ENCODE results near the gene ACTN4. TPM values are rescaled to one million over a fixed set of nuclear protein-coding genes. Genes with fewer than 3 reads are reported as not detected.

ACTN4 gene
- total and polyA plus RNA-seq, 5 experiments from 2014 or later = 3.2 to 57.6 (median 8.5) TPM

- Mint-ChIP-seq H3K9me3 (no peaks in the 10 kb centered on the region), H3K27me3 (peaks cover 0 to 21% (median 1%) of the 10 kb centered on the region in 5 donors), H3K4me1 (peaks cover 19 to 83% (median 42%) of the 10 kb centered on the region in 4 donors), H3K27ac (peak overlapping the region in 3 of 10 donors; percentile 31 to 86 (median 65)), H3K4me3 (peak overlapping the region in 1 of 10 donors; percentile 20), H3K36me3 (peaks cover 0 to 22% (median 8%) of the 10 kb centered on the region in 3 donors)
- POLR2A ChIA-PET = no interaction called here
- ATAC-seq (no peak), DNase-seq (no peak)
Observed at GRCh38 chr19:38674388-38675171, 27.1 kb downstream of the ACTN4 start.

GRCh38 chr19:38675611-38676010, 28.2 kb downstream of the ACTN4 start:
- POLR2A ChIA-PET = no interaction called here

GRCh38 chr19:38676023-38676877, 28.8 kb downstream of the ACTN4 start:
- H3K4me1 Mint-ChIP-seq = peaks cover 22 to 83% (median 43%) of the 10 kb centered on the region in 4 donors
- H3K36me3 Mint-ChIP-seq = peaks cover 0 to 20% (median 10%) of the 10 kb centered on the region in 3 donors
- H3K4me3 Mint-ChIP-seq = peak overlapping the region in 3 of 10 donors; percentile 14 to 30 (median 20)
- POLR2A ChIA-PET = interaction anchor here (0.6 kb wide), 1 partner anchor 20 kb away, joined by 3 read pairs; no protein-coding TSS in a partner anchor
- H3K27me3 Mint-ChIP-seq = peaks cover 0 to 20% (median 0%) of the 10 kb centered on the region in 5 donors
- no peaks in the 10 kb centered on the region for H3K9me3 Mint-ChIP-seq
- DNase-seq (no peak), ATAC-seq (no peak)
- H3K27ac Mint-ChIP-seq = peak overlapping the region in 3 of 10 donors; percentile 31 to 86 (median 73)

More at GRCh38 chr19:38675611-38676010, 28.2 kb downstream of the ACTN4 start:
- ATAC-seq = no peak
- Mint-ChIP-seq H3K27ac (peak overlapping the region in 4 of 10 donors; percentile 17 to 86 (median 48)), H3K9me3 (no peaks in the 10 kb centered on the region), H3K36me3 (peaks cover 0 to 20% (median 10%) of the 10 kb centered on the region in 3 donors), H3K27me3 (peaks cover 0 to 17% (median 0%) of the 10 kb centered on the region in 5 donors), H3K4me3 (peak overlapping the region in 1 of 10 donors; percentile 30), H3K4me1 (peaks cover 22 to 83% (median 42%) of the 10 kb centered on the region in 4 donors)
- DNase-seq = no peak

GRCh38 chr19:38676878-38677646, 29.6 kb downstream of the ACTN4 start:
- Mint-ChIP-seq H3K4me1 (peaks cover 27 to 83% (median 43%) of the 10 kb centered on the region in 4 donors), H3K36me3 (peaks cover 0 to 20% (median 10%) of the 10 kb centered on the region in 3 donors), H3K27ac (peak overlapping the region in 3 of 10 donors; percentile 9 to 72 (median 66)), H3K27me3 (peaks cover 0 to 18% (median 0%) of the 10 kb centered on the region in 5 donors), H3K4me3 (peak overlapping the region in 2 of 10 donors; percentile 30 to 31), H3K9me3 (no peaks in the 10 kb centered on the region)
- ATAC-seq (no peak), DNase-seq (no peak)
- POLR2A ChIA-PET = interaction anchor here (0.5 to 0.6 kb wide), 2 partner anchors 20 to 187 kb away, joined by 3 read pairs; no protein-coding TSS in a partner anchor

- Mint-ChIP-seq H3K36me3 (peaks cover 0 to 22% (median 10%) of the 10 kb centered on the region in 3 donors), H3K27ac (peak overlapping the region in 3 of 10 donors; percentile 21 to 89 (median 65)), H3K27me3 (peaks cover 0 to 18% (median 4%) of the 10 kb centered on the region in 5 donors), H3K4me1 (peaks cover 27 to 91% (median 53%) of the 10 kb centered on the region in 4 donors), H3K4me3 (peak overlapping the region in 1 of 10 donors; percentile 15), H3K9me3 (no peaks in the 10 kb centered on the region)
- DNase-seq (no peak), ATAC-seq (no peak)
- POLR2A ChIA-PET = no interaction called here
Observed at GRCh38 chr19:38678217-38678890, 30.9 kb downstream of the ACTN4 start.

- DNase-seq (no peak), ATAC-seq (no peak)
- H3K4me1 Mint-ChIP-seq = peaks cover 25 to 95% (median 56%) of the 10 kb centered on the region in 4 donors
- H3K9me3 Mint-ChIP-seq = no peaks in the 10 kb centered on the region
- H3K4me3 Mint-ChIP-seq = no peak overlapping the region
- peaks cover 0 to 18% (median 4%) of the 10 kb centered on the region in 5 donors for H3K27me3 Mint-ChIP-seq
- H3K27ac Mint-ChIP-seq = peak overlapping the region in 2 of 10 donors; percentile 65 to 89
- peaks cover 0 to 21% (median 10%) of the 10 kb centered on the region in 3 donors for H3K36me3 Mint-ChIP-seq
- POLR2A ChIA-PET = no interaction called here
Observed at GRCh38 chr19:38678891-38679494, 31.5 kb downstream of the ACTN4 start.

GRCh38 chr19:38679839-38680238, 32.4 kb downstream of the ACTN4 start:
- DNase-seq (no peak), ATAC-seq (no peak)
- Mint-ChIP-seq H3K27me3 (peaks cover 0 to 18% (median 4%) of the 10 kb centered on the region in 5 donors), H3K36me3 (peaks cover 0 to 20% (median 10%) of the 10 kb centered on the region in 3 donors), H3K9me3 (no peaks in the 10 kb centered on the region), H3K4me1 (peaks cover 25 to 95% (median 56%) of the 10 kb centered on the region in 4 donors), H3K27ac (peak overlapping the region in 5 of 10 donors; percentile 38 to 96 (median 46)), H3K4me3 (peak overlapping the region in 4 of 10 donors; percentile 33 to 62 (median 44))
- POLR2A ChIA-PET = no interaction called here

- peak overlapping the region in 3 of 10 donors; percentile 20 to 89 (median 71) for H3K27ac Mint-ChIP-seq
- peaks cover 0 to 12% (median 6%) of the 10 kb centered on the region in 3 donors for H3K36me3 Mint-ChIP-seq
- no peaks in the 10 kb centered on the region for H3K9me3 Mint-ChIP-seq
- H3K4me3 Mint-ChIP-seq = peak overlapping the region in 1 of 10 donors; percentile 32
- peaks cover 21 to 94% (median 58%) of the 10 kb centered on the region in 4 donors for H3K4me1 Mint-ChIP-seq
- H3K27me3 Mint-ChIP-seq = peaks cover 0 to 28% (median 4%) of the 10 kb centered on the region in 5 donors
- DNase-seq (no peak), ATAC-seq (no peak)
- POLR2A ChIA-PET = no interaction called here
Observed at GRCh38 chr19:38682195-38682867, 34.9 kb downstream of the ACTN4 start.

GRCh38 chr19:38682872-38683392, 35.5 kb downstream of the ACTN4 start:
- Mint-ChIP-seq H3K27ac (peak overlapping the region in 3 of 10 donors; percentile 69 to 89 (median 71)), H3K27me3 (peaks cover 0 to 30% (median 4%) of the 10 kb centered on the region in 5 donors), H3K36me3 (peaks cover 0 to 10% (median 4%) of the 10 kb centered on the region in 3 donors), H3K4me3 (peak overlapping the region in 1 of 10 donors; percentile 32), H3K4me1 (peaks cover 18 to 95% (median 59%) of the 10 kb centered on the region in 4 donors), H3K9me3 (no peaks in the 10 kb centered on the region)
- ATAC-seq (no peak), DNase-seq (no peak)
- POLR2A ChIA-PET = no interaction called here

GRCh38 chr19:38683393-38684077, 36.1 kb downstream of the ACTN4 start:
- POLR2A ChIA-PET = no interaction called here
- Mint-ChIP-seq H3K27me3 (peaks cover 0 to 27% (median 4%) of the 10 kb centered on the region in 5 donors), H3K9me3 (no peaks in the 10 kb centered on the region), H3K4me3 (peak overlapping the region in 2 of 10 donors; percentile 34 to 55), H3K36me3 (peaks cover 0 to 10% (median 2%) of the 10 kb centered on the region in 3 donors), H3K4me1 (peaks cover 18 to 94% (median 56%) of the 10 kb centered on the region in 4 donors), H3K27ac (peak overlapping the region in 4 of 10 donors; percentile 41 to 89 (median 70))
- ATAC-seq (peak in 1 of 2 donors; percentile 53), DNase-seq (peak in 1 of 10 donors; percentile 32)

Measured in naive thymus-derived CD8-positive, alpha-beta T cell (primary cell).